Adrenal gland (tissue), 12 donors: ENCODE data around the gene ABCD3. TPM values are rescaled to one million over a fixed set of nuclear protein-coding genes. Genes with fewer than 3 reads are reported as not detected.
A peak's percentile ranks its signal among the peaks of the same experiment; 100 is the strongest.

ENCODE experiments used
- DNase-seq, 7 donors: peaks; one replicate each; pipeline ENCODE4 v3.0.0-alpha.2; 2019 to 2020
- H3K27ac ChIP-seq, 5 donors: fragments of 200-600 bp; sonication (generic) in 4 of 5; 1 replicate in 3 of 5; 2 replicates in 2 of 5; pipeline versions ENCODE4 v1.5.1 to v1.8.0; 2016 to 2020; ENCODE audit warnings: mild to moderate bottlenecking in 1 of 5
- H3K27me3 ChIP-seq: fragments of 200-600 bp; 2 replicates; pipeline ENCODE4 v1.8.0; 2021
- H3K36me3 ChIP-seq, 2 donors: fragments of 200-600 bp; replicated peaks in 1 of 2; 1 replicate in 1 of 2; 2 replicates in 1 of 2; pipeline versions ENCODE4 v1.5.1 to v1.8.0; 2018 to 2022
- H3K4me1 ChIP-seq, 2 donors: fragments of 200-600 bp; replicated peaks in 1 of 2; 1 replicate in 1 of 2; 2 replicates in 1 of 2; pipeline versions ENCODE4 v1.5.1 to v1.8.0; 2018 to 2021
- H3K4me3 ChIP-seq, 4 donors: fragments of 200-600 bp; sonication (generic) in 3 of 4; one replicate each; pipeline ENCODE4 v1.5.1; 2016 to 2018
- H3K9me3 ChIP-seq, 3 donors: fragments of 200-600 bp; sonication (generic) in 1 of 3; replicated peaks in 1 of 3; 1 replicate in 2 of 3; 2 replicates in 1 of 3; pipeline versions ENCODE4 v1.5.1 to v1.8.0; 2016 to 2021
- CTCF ChIP-seq, 6 experiments: fragments of 450-650 bp in 4 of 6; fragments of 200-600 bp in 2 of 6; sonication (generic) in 1 of 6; IDR thresholded peaks; 1 replicate in 5 of 6; 2 replicates in 1 of 6; pipeline versions ENCODE4 v1.5.1 to v1.8.0; 2016 to 2021; ENCODE audit warnings: antibody characterized with exemption in 6 of 6, mild to moderate bottlenecking in 2 of 6, moderate library complexity in 1 of 6
- POLR2A ChIP-seq, 2 donors: fragments of 450-650 bp; IDR thresholded peaks; one replicate each; pipeline ENCODE4 v1.6.1; 2017; ENCODE audit warnings: antibody characterized with exemption in 2 of 2, mild to moderate bottlenecking in 2 of 2, moderate library complexity in 1 of 2
- WGBS, 4 donors: extraction: QIAGEN DNeasy Blood & Tissue Kit in 2 of 4; methylation state at CpG; one replicate each; pipeline versions ENCODE4 v1.1.5 to v1.1.7; 2013 to 2017; 5-methylcytosine and 5-hydroxymethylcytosine counted together
- intact Hi-C, 2 donors: fragments of 100-400 bp; cut with DNase I; formaldehyde crosslinking; loops; one replicate each; pipeline versions ENCODE4 v1.14.1 to v1.15.0; 2022 to 2023
- polyA plus RNA-seq, 3 donors: library from polyadenylated mRNA; stranded (reverse); fragments of 200-250 nt in 2 of 3; fragments of 350-450 nt in 1 of 3; fragmentation: Illumina TruSeq in 1 of 3; extraction: RNeasy Lipid Tissue Mini Kit (QIAGEN cat#74804) in 1 of 3; gene quantifications; one replicate each; pipeline ENCODE4 v1.2.3, GENCODE V29; 2013 to 2014
- total RNA-seq, 9 donors: library from RNA; depleted of rRNA in 4 of 9; stranded (reverse); fragments of >200 nt in 4 of 9; fragments of 120-200 nt in 1 of 9; fragmentation: NEBNext Ultra II Directional in 1 of 9; extraction: Animal tissue kit (Norgen Biotek cat#: 25700) in 1 of 9; gene quantifications; one replicate each; pipeline versions ENCODE4 v1.1.0 to v1.2.4, GENCODE V29; 2013 to 2023
- donor health status: healthy with polysubstance abuse.
- donor health status: Bipolar disorder and iron deficiency.
- donor health status: DM: yes; HTN: yes; CAD: no.
- donor health status: DM: no; HTN: no; CAD: no.
- donor health status: DM: no; HTN: no; CAD: no.
- donor health status: DM: yes; HTN: yes; CAD: no.

Gene ABCD3
- total and polyA plus RNA-seq, 12 donors: 11.2 to 69.6 (median 37.1) TPM

GRCh38 chr1:94527447-94528031 lies 109.3 kb downstream of the ABCD3 start:
- Histone ChIP-seq H3K27ac (peak overlapping the region in 1 of 5 donors; percentile 3), H3K27me3 (no peaks in the 10 kb centered on the region), H3K9me3 (no peaks in the 10 kb centered on the region), H3K36me3 (peaks cover 0 to 7% of the 10 kb centered on the region in 2 donors), H3K4me3 (no peak overlapping the region), H3K4me1 (peaks cover 0 to 5% of the 10 kb centered on the region in 2 donors)
- intact Hi-C loops: no loop called here
- no peak for DNase-seq
- no peak for TF ChIP-seq POLR2A (IDR thresholded peaks at IDR 0.05)
- TF ChIP-seq CTCF (IDR thresholded peaks at IDR 0.05): peak in 2 of 6 experiments; percentile 9 to 28
- WGBS, 4 donors: 20 to 44% (median 30%) methylated on average over 1 of the region's 1 CpG

- Histone ChIP-seq H3K9me3 (no peaks in the 10 kb centered on the region), H3K36me3 (peaks cover 0 to 10% of the 10 kb centered on the region in 2 donors), H3K27me3 (no peaks in the 10 kb centered on the region), H3K4me3 (no peak overlapping the region), H3K4me1 (peaks cover 0 to 5% of the 10 kb centered on the region in 2 donors), H3K27ac (no peak overlapping the region)
- intact Hi-C loops: no loop called here
- no peak for TF ChIP-seq POLR2A (IDR thresholded peaks at IDR 0.05)
- peak in 1 of 6 experiments; percentile 9 for TF ChIP-seq CTCF (IDR thresholded peaks at IDR 0.05)
- 75 to 86% (median 77%) methylated on average over 1 of the region's 1 CpG for WGBS, 4 donors
- DNase-seq: no peak
These were observed 110.1 kb downstream of the ABCD3 start for GRCh38 chr1:94528299-94528698.

- DNase-seq: no peak
- Histone ChIP-seq H3K36me3 (peaks cover 0 to 10% of the 10 kb centered on the region in 2 donors), H3K4me1 (peaks cover 0 to 5% of the 10 kb centered on the region in 2 donors), H3K27me3 (no peaks in the 10 kb centered on the region), H3K27ac (no peak overlapping the region), H3K4me3 (no peak overlapping the region), H3K9me3 (no peaks in the 10 kb centered on the region)
- 94 to 99% (median 95%) methylated on average over 5 of the region's 5 CpGs for WGBS, 4 donors
- TF ChIP-seq POLR2A (IDR thresholded peaks at IDR 0.05): no peak
- TF ChIP-seq CTCF (IDR thresholded peaks at IDR 0.05): no peak
- intact Hi-C loops: no loop called here
These were observed 110.6 kb downstream of the ABCD3 start for GRCh38 chr1:94528826-94529225.

GRCh38 chr1:94529416-94529815 lies 111.2 kb downstream of the ABCD3 start:
- Histone ChIP-seq H3K27me3 (no peaks in the 10 kb centered on the region), H3K36me3 (peaks cover 0 to 14% of the 10 kb centered on the region in 2 donors), H3K9me3 (no peaks in the 10 kb centered on the region), H3K4me1 (peaks cover 0 to 5% of the 10 kb centered on the region in 2 donors), H3K4me3 (no peak overlapping the region), H3K27ac (no peak overlapping the region)
- no peak for TF ChIP-seq CTCF (IDR thresholded peaks at IDR 0.05)
- TF ChIP-seq POLR2A (IDR thresholded peaks at IDR 0.05): no peak
- no peak for DNase-seq
- 95 to 100% (median 97%) methylated on average over 2 of the region's 2 CpGs for WGBS, 4 donors
- intact Hi-C loops: no loop called here
